HUES64 (cell line): ENCODE data around the gene CAPRIN1.
"Not testable (repeated sequence)": the region's sequence is repeated elsewhere in the genome, so short reads cannot be mapped to it uniquely, and the experiment has no call there.

ENCODE experiments used
- H3K27ac ChIP-seq: 2 replicates; pipeline ENCODE4 v1.7.0; 2013; ENCODE audit warnings: low read depth, low read length, inconsistent platforms
- H3K27me3 ChIP-seq: 2 replicates; pipeline ENCODE4 v1.6.1; 2013; ENCODE audit warnings: mild to moderate bottlenecking, low read length; ENCODE audit not compliant: insufficient read depth
- H3K36me3 ChIP-seq: 2 replicates; pipeline ENCODE4 v1.6.1; 2013; ENCODE audit warnings: mild to moderate bottlenecking, low read length; ENCODE audit not compliant: insufficient read depth
- H3K4me1 ChIP-seq: 2 replicates; pipeline ENCODE4 v1.6.1; 2013; ENCODE audit warnings: mild to moderate bottlenecking, low read length, moderate library complexity; ENCODE audit not compliant: insufficient read depth
- H3K4me3 ChIP-seq: 2 replicates; pipeline ENCODE4 v1.5.1; 2013; ENCODE audit warnings: mild to moderate bottlenecking, low read length, moderate library complexity
- H3K9ac ChIP-seq: 2 replicates; pipeline ENCODE4 v1.6.1; 2013; ENCODE audit warnings: mild to moderate bottlenecking, low read depth, low read length
- H3K9me3 ChIP-seq: 2 replicates; pipeline ENCODE4 v1.6.1; 2013; ENCODE audit warnings: low read depth, low read length; ENCODE audit not compliant: insufficient read depth
- WGBS: fragments of 150-250, 120-280 bp; methylation state at CpG from one replicate; pipeline ENCODE4 v1.1.7; 2013; ENCODE audit warnings: missing lambda C conversion rate; 5-methylcytosine and 5-hydroxymethylcytosine counted together

CAPRIN1 gene

DNA sequence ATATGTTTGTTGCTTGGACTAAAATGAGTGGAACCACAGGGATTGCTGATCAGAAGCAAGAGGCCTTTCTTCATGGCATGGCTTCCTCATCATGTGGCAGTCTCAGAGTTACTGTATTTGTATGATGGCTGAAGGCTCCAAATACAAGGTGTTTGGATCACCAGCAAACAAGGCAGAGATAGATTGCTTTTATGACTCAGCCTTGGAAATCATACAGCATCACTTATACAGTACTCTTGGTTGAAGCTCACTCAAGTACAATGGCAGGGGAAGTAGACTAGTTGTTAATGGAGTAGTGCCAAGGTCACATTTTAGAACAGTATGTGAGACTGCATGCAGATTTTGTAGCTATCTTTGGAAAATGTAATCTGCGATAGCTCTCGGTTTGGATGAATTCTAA lies 16.6 kb downstream of the CAPRIN1 start:
- WGBS, result 97% methylated on average over 2 of the region's 2 CpGs

DNA sequence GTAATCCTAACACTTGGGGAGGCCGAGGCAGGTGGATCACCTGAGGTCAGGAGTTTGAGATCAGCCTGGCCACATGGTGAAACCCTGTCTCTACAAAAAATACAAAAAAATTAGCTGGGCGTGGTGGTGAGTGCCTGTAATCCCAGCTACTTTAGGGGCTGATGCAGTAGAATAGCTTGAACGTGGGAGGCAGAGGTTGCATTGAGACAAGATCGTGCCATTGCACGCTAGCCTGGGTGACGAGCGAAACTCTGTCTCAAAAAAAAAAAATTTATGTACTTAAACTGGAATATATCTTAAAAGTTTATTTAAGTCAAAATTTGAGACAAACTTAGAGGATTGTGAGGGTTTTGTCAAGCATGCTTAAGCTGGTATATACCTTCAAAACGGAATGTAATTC lies 19.8 kb downstream of the CAPRIN1 start:
- WGBS, result 93% methylated on average over 5 of the region's 8 CpGs
- not testable (repeated sequence) for H3K4me3 ChIP-seq, H3K9ac ChIP-seq, H3K27ac ChIP-seq, H3K4me1 ChIP-seq, H3K9me3 ChIP-seq, H3K27me3 ChIP-seq
- H3K36me3 ChIP-seq, result peaks cover 72% of the 10 kb centered on the region

More for the DNA sequence above, 16.6 kb downstream of the CAPRIN1 start:
- H3K27ac ChIP-seq, result no peak overlapping the region
- H3K9me3 ChIP-seq, result no peaks in the 10 kb centered on the region
- peaks cover 64% of the 10 kb centered on the region for H3K36me3 ChIP-seq
- H3K4me3 ChIP-seq, result no peak overlapping the region
- no peaks in the 10 kb centered on the region for H3K27me3 ChIP-seq
- no peak overlapping the region for H3K9ac ChIP-seq
- no peaks in the 10 kb centered on the region for H3K4me1 ChIP-seq

DNA sequence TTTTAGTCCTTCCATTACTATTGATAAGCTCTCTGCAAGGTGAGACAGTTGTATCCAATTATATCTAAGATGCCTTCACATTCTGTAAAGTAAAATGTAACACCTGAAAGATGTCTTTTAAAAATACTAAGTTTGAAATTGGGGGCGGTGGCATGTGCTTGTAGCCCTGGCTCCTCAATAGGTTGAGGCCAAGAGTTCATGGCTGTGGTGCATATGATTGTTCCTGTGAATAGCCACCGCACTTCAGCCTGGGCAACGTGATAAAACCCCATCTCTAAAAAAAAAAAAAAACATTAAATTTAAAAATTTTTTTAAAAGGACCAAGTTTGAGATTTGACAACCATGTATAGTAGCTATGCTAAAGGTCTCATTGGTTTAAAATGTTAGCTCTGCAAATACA lies 20.5 kb downstream of the CAPRIN1 start:
- H3K9me3 ChIP-seq, result no peaks in the 10 kb centered on the region
- peaks cover 79% of the 10 kb centered on the region for H3K36me3 ChIP-seq
- 100% methylated on average over 1 of the region's 3 CpGs for WGBS
- H3K4me1 ChIP-seq, result no peaks in the 10 kb centered on the region
- H3K9ac ChIP-seq, result no peak overlapping the region
- no peak overlapping the region for H3K27ac ChIP-seq
- no peak overlapping the region for H3K4me3 ChIP-seq
- H3K27me3 ChIP-seq, result no peaks in the 10 kb centered on the region

DNA sequence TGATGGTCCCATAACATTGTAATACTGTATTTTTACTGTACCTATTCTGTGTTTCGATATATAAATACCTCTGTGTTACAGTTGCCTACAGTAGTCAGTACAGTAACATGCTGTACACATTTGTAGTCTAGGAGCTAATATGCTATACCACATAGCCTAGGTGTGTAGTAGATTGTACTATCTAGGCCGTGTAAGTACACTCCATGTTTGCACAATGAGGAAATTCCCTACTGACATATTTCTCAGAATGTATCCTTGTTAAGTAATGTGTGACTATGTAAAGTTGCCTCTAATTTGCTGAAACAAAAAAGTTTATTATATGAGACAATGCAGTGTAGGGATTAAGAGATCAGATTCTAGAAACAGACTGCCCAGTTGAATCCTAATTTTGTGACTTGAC lies 21.3 kb downstream of the CAPRIN1 start:
- no peak overlapping the region for H3K27ac ChIP-seq
- H3K27me3 ChIP-seq, result no peaks in the 10 kb centered on the region
- H3K4me1 ChIP-seq, result no peaks in the 10 kb centered on the region
- no peak overlapping the region for H3K4me3 ChIP-seq
- no peak overlapping the region for H3K9ac ChIP-seq
- H3K9me3 ChIP-seq, result no peaks in the 10 kb centered on the region
- 92% methylated on average over 2 of the region's 2 CpGs for WGBS
- peaks cover 85% of the 10 kb centered on the region for H3K36me3 ChIP-seq

DNA sequence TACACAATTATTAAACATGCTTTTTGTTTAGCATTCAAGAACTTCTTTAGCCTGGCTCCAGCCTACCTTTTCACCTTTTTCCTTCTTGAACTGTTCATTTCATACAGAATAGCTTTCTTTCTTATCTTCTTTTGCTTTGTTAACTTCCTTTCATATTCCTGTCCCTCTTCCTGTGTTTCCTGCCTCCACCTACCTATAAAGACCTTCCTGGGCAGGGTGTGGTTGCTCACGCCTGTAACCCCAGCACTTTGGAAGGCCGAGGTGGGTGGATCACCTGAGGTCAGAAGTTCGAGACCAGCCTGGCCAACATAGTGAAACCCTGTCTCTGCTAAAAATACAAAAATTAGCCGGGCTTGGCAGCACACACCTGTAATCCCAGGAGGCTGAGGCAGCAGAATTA lies 22.9 kb downstream of the CAPRIN1 start:
- Histone ChIP-seq H3K27me3 (no peaks in the 10 kb centered on the region), H3K4me3 (no peak overlapping the region), H3K36me3 (peaks cover 91% of the 10 kb centered on the region), H3K9ac (no peak overlapping the region), H3K4me1 (no peaks in the 10 kb centered on the region), H3K9me3 (no peaks in the 10 kb centered on the region), H3K27ac (no peak overlapping the region)
- WGBS, result 98% methylated on average over 4 of the region's 4 CpGs

DNA sequence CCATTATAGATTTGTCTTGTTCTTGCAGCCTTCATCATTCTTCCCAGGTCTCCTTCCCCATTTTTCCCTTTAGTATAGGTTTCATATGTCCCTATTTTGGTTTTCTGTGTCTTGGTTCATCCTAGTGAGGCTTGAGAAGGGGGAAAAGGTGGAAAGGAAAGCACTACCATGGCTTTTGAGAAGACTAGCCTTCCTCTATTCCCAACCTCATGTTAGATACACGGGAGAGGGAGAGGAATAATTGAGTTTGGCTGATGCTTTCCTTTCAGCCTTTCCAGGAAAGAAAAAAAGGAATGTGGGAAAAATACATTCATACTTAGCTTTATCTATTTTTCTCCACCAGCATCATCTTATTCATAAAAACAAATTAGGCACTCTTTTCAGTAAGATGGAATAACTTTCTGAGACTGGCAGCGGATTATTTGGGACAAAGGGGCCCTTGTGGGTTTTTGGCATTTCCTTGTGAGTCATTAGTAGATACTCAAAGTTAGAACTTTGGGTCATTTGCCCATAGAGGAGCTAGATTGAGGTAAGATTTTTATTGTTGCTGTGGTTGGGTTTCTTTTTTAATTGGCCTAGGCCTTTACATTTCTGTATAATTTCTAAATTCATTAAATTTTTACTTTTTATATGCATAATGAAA lies 23.8 kb downstream of the CAPRIN1 start:
- Histone ChIP-seq H3K27me3 (no peaks in the 10 kb centered on the region), H3K9me3 (no peaks in the 10 kb centered on the region), H3K27ac (no peak overlapping the region), H3K36me3 (peaks cover 95% of the 10 kb centered on the region), H3K9ac (no peak overlapping the region), H3K4me1 (no peaks in the 10 kb centered on the region), H3K4me3 (no peak overlapping the region)
- 91% methylated on average over 1 of the region's 2 CpGs for WGBS

DNA sequence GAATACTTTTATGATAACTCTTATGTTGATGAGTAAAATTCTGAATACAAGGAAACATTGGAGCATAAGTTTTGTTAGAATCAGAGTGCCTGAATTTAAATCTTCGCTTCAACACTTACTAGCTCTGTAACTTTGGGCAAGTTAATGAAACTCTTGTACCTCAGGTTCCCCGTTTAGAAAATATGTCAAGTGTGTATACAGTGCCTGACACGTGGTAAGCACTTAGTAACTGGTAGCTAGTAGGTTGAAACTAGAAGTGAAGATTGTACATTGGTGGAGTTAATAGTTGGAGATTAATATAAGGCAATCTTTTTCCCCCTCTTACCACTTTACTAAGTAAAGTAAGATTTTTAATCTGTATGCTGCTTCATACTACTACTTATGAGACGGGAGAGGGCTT lies 29.1 kb downstream of the CAPRIN1 start:
- no peak overlapping the region for H3K27ac ChIP-seq

DNA sequence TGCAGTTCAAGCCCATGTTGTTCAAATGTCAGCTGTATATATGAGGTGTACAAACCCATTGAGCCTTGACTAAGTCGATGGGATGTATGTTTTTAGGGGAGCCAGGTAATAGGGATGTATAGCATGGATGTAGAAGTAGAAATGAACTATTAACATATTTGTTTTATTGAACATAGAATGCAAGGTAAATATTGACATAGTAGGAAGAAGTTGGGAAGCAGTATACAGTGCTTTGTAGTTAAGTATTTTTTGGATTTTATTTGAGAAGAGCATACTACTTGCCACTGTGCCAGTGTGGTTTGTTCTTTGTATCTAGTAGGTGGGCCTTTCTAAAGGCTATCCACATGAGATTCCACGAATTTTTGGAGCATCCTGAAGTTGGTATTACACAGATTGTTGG lies 33.1 kb downstream of the CAPRIN1 start:
- Histone ChIP-seq H3K27me3 (no peaks in the 10 kb centered on the region), H3K9me3 (no peaks in the 10 kb centered on the region), H3K4me3 (no peak overlapping the region), H3K36me3 (peaks cover 97% of the 10 kb centered on the region), H3K27ac (no peak overlapping the region), H3K4me1 (no peaks in the 10 kb centered on the region), H3K9ac (no peak overlapping the region)
- 63% methylated on average over 2 of the region's 2 CpGs for WGBS

More for the DNA sequence above, 29.1 kb downstream of the CAPRIN1 start:
- no peaks in the 10 kb centered on the region for H3K27me3 ChIP-seq
- no peak overlapping the region for H3K4me3 ChIP-seq
- no peak overlapping the region for H3K9ac ChIP-seq
- no peaks in the 10 kb centered on the region for H3K4me1 ChIP-seq
- H3K9me3 ChIP-seq, result no peaks in the 10 kb centered on the region
- H3K36me3 ChIP-seq, result peaks cover 100% of the 10 kb centered on the region
- 94% methylated on average over 3 of the region's 4 CpGs for WGBS

DNA sequence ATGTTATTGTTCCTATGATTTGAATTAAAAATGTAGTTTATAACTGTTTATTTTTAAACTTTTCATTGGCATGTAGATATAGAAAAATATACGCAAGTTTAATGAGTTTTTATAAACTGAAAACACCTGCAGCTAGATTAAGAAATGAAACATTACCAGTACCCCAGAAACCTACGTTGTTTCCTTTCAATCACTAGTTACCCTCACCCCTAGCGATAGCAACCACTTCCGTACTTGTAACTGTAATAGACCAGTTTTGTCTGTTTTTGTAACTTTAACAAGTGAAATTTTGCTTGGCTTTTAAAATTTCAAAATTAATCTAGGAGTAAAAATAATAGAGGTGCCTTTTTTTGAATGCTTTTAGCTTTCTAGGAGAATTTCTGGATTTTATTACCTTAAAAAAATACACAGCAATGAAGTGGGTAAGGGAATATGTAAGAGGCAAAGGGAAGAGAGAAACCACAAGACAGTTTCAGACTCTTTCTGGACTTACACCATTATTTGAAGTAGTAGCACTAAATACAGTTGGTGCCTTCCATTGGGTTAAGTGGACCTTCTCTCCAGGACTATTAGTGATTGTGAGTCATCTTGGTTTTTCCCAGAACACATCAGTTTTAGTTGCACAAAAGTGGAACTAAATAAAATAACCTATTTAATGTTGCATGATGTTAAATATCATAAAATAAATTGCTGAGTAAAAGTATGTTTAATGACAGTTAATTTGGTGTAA lies 35.2 kb downstream of the CAPRIN1 start:
- WGBS, result 99% methylated on average over 4 of the region's 4 CpGs
- H3K27me3 ChIP-seq, result no peaks in the 10 kb centered on the region
- no peak overlapping the region for H3K27ac ChIP-seq
- H3K4me3 ChIP-seq, result no peak overlapping the region
- H3K9me3 ChIP-seq, result no peaks in the 10 kb centered on the region
- H3K9ac ChIP-seq, result no peak overlapping the region
- no peaks in the 10 kb centered on the region for H3K4me1 ChIP-seq
- H3K36me3 ChIP-seq, result peaks cover 97% of the 10 kb centered on the region

DNA sequence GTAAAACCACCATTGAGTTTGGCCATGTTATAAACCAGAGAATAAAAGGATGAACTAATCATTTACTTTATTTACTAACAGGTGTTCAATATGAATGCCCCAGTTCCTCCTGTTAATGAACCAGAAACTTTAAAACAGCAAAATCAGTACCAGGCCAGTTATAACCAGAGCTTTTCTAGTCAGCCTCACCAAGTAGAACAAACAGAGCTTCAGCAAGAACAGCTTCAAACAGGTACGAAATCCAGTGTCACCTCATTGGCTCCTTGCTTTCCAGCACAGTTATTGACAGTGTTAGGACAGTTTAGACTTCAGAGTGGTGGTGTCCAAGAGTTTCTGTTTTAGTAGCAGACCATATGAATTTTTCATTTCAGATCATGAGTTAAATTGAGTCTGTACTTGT lies 40.3 kb downstream of the CAPRIN1 start:
- Histone ChIP-seq H3K4me1 (no peaks in the 10 kb centered on the region), H3K27ac (no peak overlapping the region), H3K9ac (no peak overlapping the region), H3K36me3 (peaks cover 97% of the 10 kb centered on the region), H3K4me3 (no peak overlapping the region), H3K9me3 (no peaks in the 10 kb centered on the region), H3K27me3 (no peaks in the 10 kb centered on the region)
- 90% methylated on average over 1 of the region's 1 CpG for WGBS

DNA sequence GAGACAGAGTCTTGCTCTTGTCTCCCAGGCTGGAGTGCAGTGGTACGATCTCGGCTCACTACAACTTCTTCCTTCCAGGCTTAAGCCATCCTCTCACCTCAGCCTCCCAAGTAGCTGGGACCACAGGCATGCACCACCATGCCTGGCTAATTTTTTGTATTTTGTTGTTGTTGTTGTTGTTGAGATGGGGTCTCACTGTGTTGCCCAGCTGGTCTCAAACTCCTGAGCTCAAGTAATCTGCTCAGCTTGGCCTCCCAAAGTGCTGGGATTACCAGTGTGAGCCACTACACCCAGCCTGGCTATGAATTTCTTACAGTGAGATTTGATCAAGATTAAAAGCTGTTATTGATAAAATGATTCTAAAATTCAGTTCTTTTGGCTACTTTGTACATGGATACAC lies 43.4 kb downstream of the CAPRIN1 start:
- H3K9ac ChIP-seq, H3K27me3 ChIP-seq, H3K27ac ChIP-seq, H3K9me3 ChIP-seq, H3K4me1 ChIP-seq, H3K4me3 ChIP-seq: not testable (repeated sequence)
- peaks cover 100% of the 10 kb centered on the region for H3K36me3 ChIP-seq
- WGBS, result 93% methylated on average over 2 of the region's 2 CpGs
